MG63 (cell line): ENCODE measurements around the gene COL11A2. TPM values are rescaled to one million over a fixed set of nuclear protein-coding genes. Genes with fewer than 3 reads are reported as not detected.
A peak's percentile ranks its signal among the peaks of the same experiment; 100 is the strongest.

Experiments
- DNase-seq: peaks from one replicate; pipeline ENCODE4 v3.0.0-alpha.2; 2020
- H3K27me3 ChIP-seq: fragments of 250-450 bp; sonication (Bioruptor Pico); 2 replicates; pipeline ENCODE4 v1.5.1; 2020; ENCODE audit warnings: mild to moderate bottlenecking, moderate library complexity
- H3K36me3 ChIP-seq: fragments of 250-450 bp; sonication (Bioruptor Pico); 2 replicates; pipeline ENCODE4 v1.5.1; 2020; ENCODE audit warnings: mild to moderate bottlenecking, moderate library complexity
- H3K4me3 ChIP-seq: fragments of 250-450 bp; sonication (Bioruptor Pico); 2 replicates; pipeline ENCODE4 v1.5.1; 2020; ENCODE audit warnings: mild to moderate bottlenecking, moderate library complexity
- H3K9me3 ChIP-seq: fragments of 250-450 bp; sonication (Bioruptor Pico); 2 replicates; pipeline ENCODE4 v1.5.1; 2020; ENCODE audit warnings: mild to moderate bottlenecking, moderate library complexity
- total RNA-seq: library from RNA; depleted of rRNA; stranded (reverse); fragments of >200 nt; shearing (Covaris generic); gene quantifications from 2 replicates; pipeline ENCODE4 v1.2.3, GENCODE V29; 2014; ENCODE audit warnings: low replicate concordance; rRNA removed

The COL11A2 gene
- total RNA-seq, 1 experiment from 2014 or later: 0.99 TPM

DNA sequence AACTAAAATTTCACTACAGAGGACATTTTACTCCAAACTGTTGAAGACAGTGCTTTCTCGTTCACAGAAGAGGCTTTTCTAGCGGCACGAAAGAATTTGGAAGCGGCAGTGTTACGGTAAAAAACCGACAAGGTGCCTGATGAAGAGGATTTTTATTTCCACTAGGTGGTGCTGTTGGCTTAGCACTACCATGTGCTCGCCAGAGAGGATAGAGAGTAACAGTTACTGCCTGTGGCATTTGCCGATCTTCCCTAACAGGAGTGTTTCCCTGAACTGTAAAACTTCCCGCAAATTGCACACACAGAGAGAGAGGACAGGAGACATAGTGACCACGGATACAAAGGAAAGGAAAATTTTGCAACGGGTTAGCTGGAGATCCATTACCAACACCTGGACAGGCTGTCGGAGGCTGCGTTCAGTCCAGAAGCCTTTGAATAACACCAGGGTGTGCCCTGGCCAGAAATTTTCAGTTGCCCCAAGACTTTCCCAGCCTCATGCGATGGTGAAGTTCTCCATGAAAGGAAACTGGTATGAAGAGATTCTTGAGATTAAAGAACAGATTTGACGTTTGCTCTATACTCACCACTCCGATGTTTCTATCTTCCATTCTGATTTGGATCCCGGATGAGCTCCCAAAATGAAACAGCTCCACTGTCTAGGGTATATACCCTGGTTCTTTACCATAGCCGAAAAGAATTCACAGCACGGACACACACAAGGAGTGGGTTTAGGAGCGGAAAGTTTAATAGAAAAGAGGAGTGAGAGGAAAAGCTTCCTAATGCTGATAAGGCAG is 68.3 kb downstream of the COL11A2 start:
- peak; percentile 50 for DNase-seq
- H3K27me3 ChIP-seq: peaks cover 19% of the 10 kb centered on the region
- H3K4me3 ChIP-seq: no peak overlapping the region
- no peaks in the 10 kb centered on the region for H3K36me3 ChIP-seq
- peaks cover 22% of the 10 kb centered on the region for H3K9me3 ChIP-seq

GRCh38 chr6:33123181-33123580 is 69.1 kb downstream of the COL11A2 start:
- Histone ChIP-seq H3K4me3 (no peak overlapping the region), H3K9me3 (peaks cover 22% of the 10 kb centered on the region), H3K27me3 (peaks cover 16% of the 10 kb centered on the region), H3K36me3 (no peaks in the 10 kb centered on the region)
- DNase-seq: no peak

DNA sequence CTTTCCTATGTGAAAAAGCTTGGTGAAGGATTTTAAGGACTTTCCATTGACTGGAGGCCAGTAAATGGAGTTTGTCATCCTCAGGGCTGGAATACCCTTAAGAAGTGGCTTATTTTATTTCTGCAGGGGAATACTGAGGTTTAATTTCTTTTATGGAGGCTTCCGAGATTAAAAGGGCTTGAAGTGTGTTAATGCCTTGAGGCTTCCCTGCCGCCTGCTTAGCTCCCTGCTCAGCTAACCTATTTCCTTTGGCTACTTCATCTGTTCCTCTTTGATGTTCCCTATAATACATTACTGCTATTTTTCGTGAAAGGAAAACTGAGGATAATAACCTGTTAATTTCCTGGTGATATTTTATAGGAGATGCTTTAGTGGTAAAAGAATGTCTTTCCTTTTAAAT is 72.3 kb downstream of the COL11A2 start:
- peaks cover 44% of the 10 kb centered on the region for H3K27me3 ChIP-seq
- H3K9me3 ChIP-seq: peaks cover 18% of the 10 kb centered on the region
- no peak overlapping the region for H3K4me3 ChIP-seq
- H3K36me3 ChIP-seq: no peaks in the 10 kb centered on the region
- no peak for DNase-seq

DNA sequence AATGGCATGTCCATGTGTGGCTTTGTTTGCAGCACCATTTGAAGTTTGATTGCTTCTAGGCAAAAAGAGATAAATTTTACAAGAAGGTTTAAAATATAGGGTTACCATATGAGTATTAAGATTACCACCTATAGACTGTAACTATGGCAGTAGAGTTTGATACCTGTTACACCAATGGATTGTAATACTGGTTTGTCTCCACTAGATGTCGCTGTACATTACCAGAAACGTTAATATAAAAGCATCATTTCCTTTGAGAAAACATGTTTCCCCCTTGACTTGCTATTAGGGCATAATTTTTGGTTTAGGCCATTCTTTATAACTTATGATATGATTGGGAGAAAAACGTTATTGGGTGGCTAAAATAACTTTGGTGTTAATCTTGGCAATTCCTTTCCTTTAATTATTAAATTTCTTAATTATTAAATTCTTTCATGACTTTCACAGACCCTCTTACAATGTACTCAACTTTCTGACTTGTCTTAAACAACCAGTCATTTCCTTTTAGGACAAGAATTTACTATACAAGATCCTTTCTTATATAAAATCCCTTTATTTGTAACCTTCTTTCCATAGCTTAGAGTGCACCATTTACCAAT is 73.6 kb downstream of the COL11A2 start:
- Histone ChIP-seq H3K27me3 (peaks cover 58% of the 10 kb centered on the region), H3K9me3 (peaks cover 5% of the 10 kb centered on the region), H3K36me3 (no peaks in the 10 kb centered on the region), H3K4me3 (no peak overlapping the region)
- DNase-seq: no peak

DNA sequence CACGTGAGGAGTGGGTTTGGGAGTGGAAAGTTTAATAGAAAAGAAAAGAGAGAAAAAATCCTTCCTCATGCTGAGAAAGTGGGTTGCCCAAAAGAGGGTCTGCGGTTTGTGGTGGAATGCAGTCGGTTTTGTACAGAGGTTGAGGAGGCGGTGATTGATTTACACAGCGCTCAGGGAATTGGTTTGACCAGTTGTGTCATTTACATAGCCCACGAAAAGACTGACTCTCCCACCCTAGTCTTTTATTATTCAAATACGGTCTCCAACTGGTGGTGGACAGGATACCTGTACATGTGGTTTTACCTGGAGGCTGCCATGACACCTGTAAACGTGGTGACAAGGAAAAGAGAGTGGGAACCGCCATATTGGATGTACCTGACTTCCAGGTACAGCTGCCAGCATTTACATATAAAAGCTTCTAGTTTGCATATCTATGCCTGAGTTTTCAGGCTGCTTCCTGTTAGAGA is 74.4 kb downstream of the COL11A2 start:
- Histone ChIP-seq H3K9me3 (no peaks in the 10 kb centered on the region), H3K27me3 (peaks cover 66% of the 10 kb centered on the region), H3K4me3 (no peak overlapping the region), H3K36me3 (no peaks in the 10 kb centered on the region)
- no peak for DNase-seq

GRCh38 chr6:33116841-33117711 is 75.2 kb downstream of the COL11A2 start:
- DNase-seq: peak; percentile 36
- H3K27me3 ChIP-seq: peaks cover 71% of the 10 kb centered on the region
- H3K9me3 ChIP-seq: no peaks in the 10 kb centered on the region
- H3K4me3 ChIP-seq: no peak overlapping the region
- no peaks in the 10 kb centered on the region for H3K36me3 ChIP-seq

GRCh38 chr6:33116417-33116816 is 75.8 kb downstream of the COL11A2 start:
- no peaks in the 10 kb centered on the region for H3K9me3 ChIP-seq
- no peaks in the 10 kb centered on the region for H3K36me3 ChIP-seq
- no peak overlapping the region for H3K4me3 ChIP-seq
- H3K27me3 ChIP-seq: peaks cover 77% of the 10 kb centered on the region
- DNase-seq: no peak

GRCh38 chr6:33114406-33114805 is 77.9 kb downstream of the COL11A2 start:
- Histone ChIP-seq H3K4me3 (no peak overlapping the region), H3K9me3 (no peaks in the 10 kb centered on the region), H3K36me3 (no peaks in the 10 kb centered on the region), H3K27me3 (peaks cover 89% of the 10 kb centered on the region)
- no peak for DNase-seq

DNA sequence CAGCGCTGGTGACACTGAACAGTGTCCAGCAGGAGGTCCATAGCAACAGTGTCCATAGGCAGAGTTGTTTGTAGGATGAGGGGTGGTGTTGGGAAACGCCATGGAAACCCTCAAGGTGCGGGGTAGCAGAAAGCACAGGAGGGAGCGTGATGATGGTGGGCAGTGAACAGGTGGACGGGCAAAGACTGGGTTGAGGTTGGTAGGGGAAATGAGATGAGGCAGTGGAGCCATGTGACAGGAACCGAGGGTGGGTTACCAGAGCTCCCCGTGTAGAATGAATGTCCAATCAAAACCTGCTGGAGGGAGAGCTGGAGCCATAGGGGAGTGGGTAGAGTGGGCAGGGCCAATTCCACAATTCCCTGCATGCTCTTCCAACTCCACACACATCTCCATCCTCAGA is 78.5 kb downstream of the COL11A2 start:
- DNase-seq: no peak
- no peak overlapping the region for H3K4me3 ChIP-seq
- H3K36me3 ChIP-seq: no peaks in the 10 kb centered on the region
- H3K9me3 ChIP-seq: no peaks in the 10 kb centered on the region
- H3K27me3 ChIP-seq: peaks cover 92% of the 10 kb centered on the region

Other genes starting within 250 kb of the COL11A2 start
- 16.8 and 18.9 TPM in 2 replicates for gene HLA-DMA, start 239.4 kb downstream of the COL11A2 start, total RNA-seq
- 207 and 281 TPM in 2 replicates for gene BRD2, start 223.9 kb downstream of the COL11A2 start, total RNA-seq
- gene HLA-DOA, start 182.9 kb downstream of the COL11A2 start, total RNA-seq: not detected in 2 replicates
- gene HLA-DPA1, start 118.8 kb downstream of the COL11A2 start, total RNA-seq: 0.59 and 2.5 TPM in 2 replicates
- gene HLA-DPB1, start 116.5 kb downstream of the COL11A2 start, total RNA-seq: 9.2 and 54.4 TPM in 2 replicates
- 43.6 and 58.8 TPM in 2 replicates for gene RXRB, start 8.2 kb upstream of the COL11A2 start, total RNA-seq
- 397 and 459 TPM in 2 replicates for gene SLC39A7, start 8.4 kb upstream of the COL11A2 start, total RNA-seq
- gene HSD17B8, start 12.2 kb upstream of the COL11A2 start, total RNA-seq: not detected in 2 replicates
- gene RING1, start 16.0 kb upstream of the COL11A2 start, total RNA-seq: 77.7 and 171 TPM in 2 replicates
- 38.1 and 47.4 TPM in 2 replicates for gene VPS52, start 79.4 kb upstream of the COL11A2 start, total RNA-seq
- gene RPS18, start 79.6 kb upstream of the COL11A2 start, total RNA-seq: 11,886 and 16,367 TPM in 2 replicates
- 0.49 and 2.0 TPM in 2 replicates for gene B3GALT4, start 84.7 kb upstream of the COL11A2 start, total RNA-seq
- gene WDR46, start 96.8 kb upstream of the COL11A2 start, total RNA-seq: 246 and 303 TPM in 2 replicates
- gene PFDN6, start 97.1 kb upstream of the COL11A2 start, total RNA-seq: 488 and 596 TPM in 2 replicates
- 71.9 and 123 TPM in 2 replicates for gene RGL2, start 106.5 kb upstream of the COL11A2 start, total RNA-seq
- gene TAPBP, start 121.6 kb upstream of the COL11A2 start, total RNA-seq: 37.5 and 89.0 TPM in 2 replicates
- 6.2 and 20.0 TPM in 2 replicates for gene ZBTB22, start 125.3 kb upstream of the COL11A2 start, total RNA-seq
- 27.3 and 34.2 TPM in 2 replicates for gene DAXX, start 130.5 kb upstream of the COL11A2 start, total RNA-seq
- gene KIFC1, start 199.4 kb upstream of the COL11A2 start, total RNA-seq: 36.6 and 45.5 TPM in 2 replicates
- 11.6 and 12.6 TPM in 2 replicates for gene PHF1, start 218.5 kb upstream of the COL11A2 start, total RNA-seq
- gene CUTA, start 225.6 kb upstream of the COL11A2 start, total RNA-seq: 158 and 230 TPM in 2 replicates
- 0.92 and 0.96 TPM in 2 replicates for gene SYNGAP1, start 227.6 kb upstream of the COL11A2 start, total RNA-seq